HepG2 (cell line): ENCODE results near the gene FUCA1. TPM values are rescaled to one million over a fixed set of nuclear protein-coding genes. Genes with fewer than 3 reads are reported as not detected.

ENCODE experiments used
- ARNT2 ChIP-seq: sonication (generic); formaldehyde crosslinking; IDR thresholded peaks from 2 replicates; pipeline ENCODE4 v1.8.0; 2022; ENCODE audit warnings: mild to moderate bottlenecking, low read depth, missing genetic modification reagents, moderate library complexity
- EZH2 ChIP-seq: conservative IDR thresholded peaks from 2 replicates; pipeline ENCODE4 v1.6.1; 2012; ENCODE audit warnings: mild to moderate bottlenecking, low read depth, low read length, moderate library complexity
- GRHL1 ChIP-seq: sonication (generic); formaldehyde crosslinking; conservative IDR thresholded peaks from 2 replicates; pipeline ENCODE4 v1.8.0; 2022; ENCODE audit warnings: missing genetic modification reagents
- ONECUT2 ChIP-seq: sonication (generic); formaldehyde crosslinking; IDR thresholded peaks from 2 replicates; pipeline ENCODE4 v1.4.0; 2020; ENCODE audit warnings: missing genetic modification reagents
- RXRB ChIP-seq: IDR thresholded peaks from 2 replicates; pipeline ENCODE4 v1.6.1; 2016; ENCODE audit warnings: borderline replicate concordance, missing genetic modification reagents, missing compliant biosample characterization
- ZNF704 ChIP-seq: sonication (generic); formaldehyde crosslinking; IDR thresholded peaks from 2 replicates; pipeline ENCODE4 v1.8.1; 2023; ENCODE audit warnings: mild to moderate bottlenecking, inconsistent platforms, moderate library complexity, missing genetic modification reagents, borderline replicate concordance
- polyA plus RNA-seq, 8 experiments: library from polyadenylated mRNA; depleted of rRNA in 3 of 8; stranded (reverse) in 7 of 8; unstranded in 1 of 8; fragments of >200 nt; fragmentation: Illumina TruSeq in 4 of 8; extraction: Trizol in 4 of 8; gene quantifications; 2 replicates each; pipeline versions ENCODE4 v1.2.1 to v1.2.3, GENCODE V29; 2011 to 2016; ENCODE audit warnings: low read depth in 4 of 8, missing spikeins in 1 of 8, mixed read lengths in 1 of 8; ENCODE audit not compliant: insufficient read depth in 1 of 8
- total RNA-seq, 5 experiments: library from RNA; depleted of rRNA; stranded (reverse); fragments of >200 nt; fragmentation: Illumina TruSeq; extraction: Trizol; gene quantifications; 2 replicates each; pipeline ENCODE4 v1.2.3, GENCODE V29; 2016; ENCODE audit warnings: low read depth in 1 of 5
- TF ChIP-seq, protein P1 (sequence below): sonication (generic); formaldehyde crosslinking; IDR thresholded peaks from 2 replicates; pipeline ENCODE4 v1.9.0; 2022; ENCODE audit warnings: missing genetic modification reagents, mild to moderate bottlenecking, borderline replicate concordance

Gene FUCA1
- total and polyA plus RNA-seq, 2 of the 13 experiments (the other 11 are each of a cell fraction or from before 2014, with no cell fraction given), result 32.7 to 33.6 TPM

DNA sequence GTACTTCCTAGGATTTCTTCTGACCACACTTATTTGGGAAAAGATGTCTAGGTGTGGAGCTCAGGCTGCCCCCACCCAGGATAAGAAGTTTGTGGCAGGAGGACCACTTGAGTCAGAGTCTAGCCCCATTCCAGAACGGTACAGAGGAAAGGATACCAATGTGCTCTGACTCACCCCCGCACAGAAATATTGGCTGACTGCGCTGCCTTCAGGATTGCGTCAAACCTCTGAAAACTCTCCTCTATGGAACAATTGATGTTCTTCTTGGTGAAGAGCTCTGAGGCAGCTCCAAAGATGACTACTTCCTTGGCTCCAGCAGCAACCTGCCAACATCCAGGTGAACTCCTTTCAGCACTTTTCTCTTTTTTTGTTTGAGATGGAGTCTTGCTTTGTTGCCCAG lies 54.1 kb downstream of the FUCA1 start (continued):
- TF ChIP-seq, protein P1, sequence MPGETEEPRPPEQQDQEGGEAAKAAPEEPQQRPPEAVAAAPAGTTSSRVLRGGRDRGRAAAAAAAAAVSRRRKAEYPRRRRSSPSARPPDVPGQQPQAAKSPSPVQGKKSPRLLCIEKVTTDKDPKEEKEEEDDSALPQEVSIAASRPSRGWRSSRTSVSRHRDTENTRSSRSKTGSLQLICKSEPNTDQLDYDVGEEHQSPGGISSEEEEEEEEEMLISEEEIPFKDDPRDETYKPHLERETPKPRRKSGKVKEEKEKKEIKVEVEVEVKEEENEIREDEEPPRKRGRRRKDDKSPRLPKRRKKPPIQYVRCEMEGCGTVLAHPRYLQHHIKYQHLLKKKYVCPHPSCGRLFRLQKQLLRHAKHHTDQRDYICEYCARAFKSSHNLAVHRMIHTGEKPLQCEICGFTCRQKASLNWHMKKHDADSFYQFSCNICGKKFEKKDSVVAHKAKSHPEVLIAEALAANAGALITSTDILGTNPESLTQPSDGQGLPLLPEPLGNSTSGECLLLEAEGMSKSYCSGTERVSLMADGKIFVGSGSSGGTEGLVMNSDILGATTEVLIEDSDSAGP (CRISPR knock-in tag), result no peak
- TF ChIP-seq GRHL1 (no peak), ONECUT2 (CRISPR knock-in tag) (no peak), ARNT2 (CRISPR knock-in tag) (no peak), ZNF704 (CRISPR knock-in tag) (no peak), EZH2 (no peak), RXRB (CRISPR knock-in tag) (no peak)
